ENCODE measurements around the gene BAG2. TPM values are rescaled to one million over a fixed set of nuclear protein-coding genes. Genes with fewer than 3 reads are reported as not detected.

The BAG2 gene
- polyA plus RNA-seq, 2 of the 4 experiments (the other 2 are of a cell fraction), result 9.5 to 13.9 TPM

GRCh38 chr6:57180596-57180995, 8.5 kb downstream of the BAG2 start:
- H3K27ac ChIP-seq, result no peak overlapping the region
- no peaks in the 10 kb centered on the region for H3K9me3 ChIP-seq
- DNase-seq (ENCODE audit: low read depth in 1 of 2, low spot score in 1 of 2) (no peak), ATAC-seq (no peak), FAIRE-seq (no peak)
- H3K4me3 ChIP-seq, result no peak overlapping the region
- ChIA-PET POLR2A (no interaction called here), CTCF (no interaction called here)
- 88% methylated on average over 3 of the region's 3 CpGs for WGBS (ENCODE audit: missing lambda C conversion rate)
- no peak overlapping the region for H3K4me2 ChIP-seq
- H3K4me1 ChIP-seq, result peaks cover 32% of the 10 kb centered on the region
- TF ChIP-seq POLR2A (IDR thresholded peaks at IDR 0.05; ENCODE audit: low read length) (no peak), MAFK (IDR thresholded peaks at IDR 0.05; ENCODE audit: partially characterized antibody) (no peak), KDM1A (IDR thresholded peaks at IDR 0.05; ENCODE audit: low read depth) (no peak), JUN (IDR thresholded peaks at IDR 0.05) (no peak), RFX5 (IDR thresholded peaks at IDR 0.05) (no peak), ZFP36 (IDR thresholded peaks at IDR 0.05; ENCODE audit: borderline replicate concordance, partially characterized antibody) (no peak), CHD4 (IDR thresholded peaks at IDR 0.05; ENCODE audit: borderline replicate concordance) (no peak), CBX2 (IDR thresholded peaks at IDR 0.05; ENCODE audit: borderline replicate concordance, low read depth) (no peak), SREBF2 (IDR thresholded peaks at IDR 0.05) (no peak), HOXB13 (CRISPR knock-in tag; IDR thresholded peaks at IDR 0.05; ENCODE audit: low read depth) (no peak), EHMT2 (IDR thresholded peaks at IDR 0.05; ENCODE audit: low read depth) (no peak), CBX8 (IDR thresholded peaks at IDR 0.05) (no peak), POLR2AphosphoS2 (conservative IDR thresholded peaks at IDR 0.05; ENCODE audit: low read length) (no peak), TP53 (CRISPR knock-in tag; IDR thresholded peaks at IDR 0.05) (no peak), PBX3 (IDR thresholded peaks at IDR 0.05) (no peak), JUNB (IDR thresholded peaks at IDR 0.05) (no peak), HEYL (CRISPR knock-in tag; IDR thresholded peaks at IDR 0.05) (no peak), REST (IDR thresholded peaks at IDR 0.05) (no peak), SMC3 (IDR thresholded peaks at IDR 0.05) (no peak)

- Histone ChIP-seq H3K4me1 (peaks cover 17% of the 10 kb centered on the region; the same call in 2 of the 3 replicates), H3K9me3 (no peaks in the 10 kb centered on the region), H3K27ac (no peak overlapping the region), H3K4me2 (no peak overlapping the region), H3K4me3 (no peak overlapping the region)
- ChIA-PET POLR2A (interaction anchor here (1.1 kb wide), 1 partner anchor 132 kb away, joined by 3 read pairs; no protein-coding TSS in a partner anchor), CTCF (interaction anchor here (0.6 to 1.1 kb wide), 2 partner anchors 277 to 330 kb away, joined by 3 to 4 read pairs; no protein-coding TSS in a partner anchor)
- 96% methylated on average over 2 of the region's 2 CpGs for WGBS (ENCODE audit: missing lambda C conversion rate)
- FAIRE-seq (no peak), ATAC-seq (no peak), DNase-seq (ENCODE audit: low read depth in 1 of 2, low spot score in 1 of 2) (no peak)
- TF ChIP-seq MAX (IDR thresholded peaks at IDR 0.05), result no peak
Measured at GRCh38 chr6:57182017-57182432, 9.9 kb downstream of the BAG2 start.

- 97% methylated on average over 2 of the region's 2 CpGs for WGBS (ENCODE audit: missing lambda C conversion rate)
- DNase-seq (ENCODE audit: low read depth in 1 of 2, low spot score in 1 of 2) (no peak), ATAC-seq (no peak), FAIRE-seq (no peak)
- no peak overlapping the region for H3K4me3 ChIP-seq
- peaks cover 5% of the 10 kb centered on the region; the same call in 2 of the 3 replicates for H3K4me1 ChIP-seq
- ChIA-PET POLR2A (interaction anchor here (1.1 kb wide), 1 partner anchor 131 kb away, joined by 3 read pairs; no protein-coding TSS in a partner anchor), CTCF (interaction anchor here (1.1 kb wide), 1 partner anchor 279 kb away, joined by 4 read pairs; no protein-coding TSS in a partner anchor)
- no peak overlapping the region for H3K27ac ChIP-seq
- no peak overlapping the region for H3K4me2 ChIP-seq
- H3K9me3 ChIP-seq, result no peaks in the 10 kb centered on the region
- TF ChIP-seq CTCF (IDR thresholded peaks at IDR 0.05) (no peak), CBX2 (IDR thresholded peaks at IDR 0.05; ENCODE audit: borderline replicate concordance, low read depth) (no peak), JUN (IDR thresholded peaks at IDR 0.05) (no peak), GATA3 (IDR thresholded peaks at IDR 0.05; ENCODE audit: borderline replicate concordance) (no peak), REST (IDR thresholded peaks at IDR 0.05) (no peak), CHD2 (IDR thresholded peaks at IDR 0.05; ENCODE audit: low read length, partially characterized antibody) (no peak), FOXS1 (CRISPR knock-in tag; IDR thresholded peaks at IDR 0.05) (no peak), HOXA7 (CRISPR knock-in tag; IDR thresholded peaks at IDR 0.05) (no peak), RNF2 (IDR thresholded peaks at IDR 0.05; ENCODE audit: borderline replicate concordance, low read depth) (no peak)
Measured at GRCh38 chr6:57183336-57183735, 11.2 kb downstream of the BAG2 start.
